ENCODE results near the gene TRDMT1.

The TRDMT1 gene

DNA sequence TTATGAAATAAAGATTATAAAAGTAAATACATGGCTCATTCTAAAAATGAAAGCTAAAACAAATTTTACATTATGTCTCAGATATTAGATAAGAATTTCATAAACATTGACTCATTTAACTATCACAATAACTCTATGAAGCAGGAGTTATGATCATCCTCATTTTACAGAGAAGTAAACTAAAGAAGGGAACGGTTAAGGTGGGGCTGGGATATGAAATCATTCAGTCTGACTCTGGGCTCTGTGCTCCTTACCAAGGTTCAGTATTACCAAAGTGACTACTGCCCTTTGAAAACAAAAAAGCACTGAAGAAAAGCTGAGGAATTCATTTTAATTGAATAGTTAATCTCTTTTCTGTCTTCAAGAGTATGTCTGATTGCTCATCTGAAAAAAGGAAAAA lies 49.8 kb downstream of the TRDMT1 start:
- H3K4me3 ChIP-seq (ENCODE audit: low read depth, low read length): no peak overlapping the region
- TF ChIP-seq, protein P1, sequence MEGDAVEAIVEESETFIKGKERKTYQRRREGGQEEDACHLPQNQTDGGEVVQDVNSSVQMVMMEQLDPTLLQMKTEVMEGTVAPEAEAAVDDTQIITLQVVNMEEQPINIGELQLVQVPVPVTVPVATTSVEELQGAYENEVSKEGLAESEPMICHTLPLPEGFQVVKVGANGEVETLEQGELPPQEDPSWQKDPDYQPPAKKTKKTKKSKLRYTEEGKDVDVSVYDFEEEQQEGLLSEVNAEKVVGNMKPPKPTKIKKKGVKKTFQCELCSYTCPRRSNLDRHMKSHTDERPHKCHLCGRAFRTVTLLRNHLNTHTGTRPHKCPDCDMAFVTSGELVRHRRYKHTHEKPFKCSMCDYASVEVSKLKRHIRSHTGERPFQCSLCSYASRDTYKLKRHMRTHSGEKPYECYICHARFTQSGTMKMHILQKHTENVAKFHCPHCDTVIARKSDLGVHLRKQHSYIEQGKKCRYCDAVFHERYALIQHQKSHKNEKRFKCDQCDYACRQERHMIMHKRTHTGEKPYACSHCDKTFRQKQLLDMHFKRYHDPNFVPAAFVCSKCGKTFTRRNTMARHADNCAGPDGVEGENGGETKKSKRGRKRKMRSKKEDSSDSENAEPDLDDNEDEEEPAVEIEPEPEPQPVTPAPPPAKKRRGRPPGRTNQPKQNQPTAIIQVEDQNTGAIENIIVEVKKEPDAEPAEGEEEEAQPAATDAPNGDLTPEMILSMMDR (IDR thresholded peaks at IDR 0.05; ENCODE audit: borderline replicate concordance, insufficient read depth, low read depth, low read length): no peak

DNA sequence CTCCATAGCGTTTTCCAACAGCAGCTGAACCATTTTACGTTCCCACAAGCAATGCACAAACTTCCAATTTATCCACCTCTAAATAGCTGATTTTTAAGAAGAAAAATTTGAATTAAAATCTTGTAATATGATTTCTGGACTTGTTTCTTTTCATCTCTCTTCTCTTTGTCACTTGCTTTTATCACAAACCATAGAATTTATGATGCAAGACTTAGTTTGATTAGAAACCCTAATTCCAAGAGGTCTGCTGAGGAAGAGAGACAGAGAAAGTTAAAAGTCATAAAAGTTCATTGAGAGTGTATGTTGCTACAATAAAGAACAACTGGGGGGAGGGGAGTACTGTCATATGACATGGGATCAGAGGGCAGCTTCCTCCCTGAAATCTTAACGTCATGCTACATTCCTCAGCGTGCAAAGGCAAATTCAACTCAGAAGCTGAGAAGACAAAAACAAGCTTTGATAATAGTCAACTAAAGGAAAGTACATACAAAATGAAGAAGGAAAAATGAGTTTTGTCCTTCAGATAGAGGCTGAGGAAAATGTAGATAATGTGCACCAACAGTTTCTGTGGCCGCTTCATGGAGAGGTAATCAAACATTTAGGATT lies 53.5 kb downstream of the TRDMT1 start:
- TF ChIP-seq, protein P1 (IDR thresholded peaks at IDR 0.05; ENCODE audit: borderline replicate concordance, insufficient read depth, low read depth, low read length): no peak
- no peak overlapping the region for H3K4me3 ChIP-seq (ENCODE audit: low read depth, low read length)

DNA sequence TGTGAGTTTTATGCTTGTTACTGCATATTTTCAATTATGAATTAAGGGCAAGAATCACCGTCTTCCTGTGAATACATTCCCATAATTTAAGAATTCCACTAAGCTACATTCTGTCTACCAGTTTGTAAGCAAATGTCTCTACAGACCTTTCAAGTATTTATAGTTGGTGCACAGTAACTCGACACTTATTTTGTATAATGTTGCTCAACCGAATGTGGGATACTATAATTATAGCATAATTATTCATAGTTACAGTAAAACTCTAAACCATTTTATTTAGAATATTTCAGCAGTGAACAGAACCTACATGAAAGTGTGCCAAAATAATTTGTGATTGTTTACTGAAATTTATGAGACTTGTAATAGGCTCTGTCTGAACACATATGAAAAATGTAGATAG lies 54.6 kb downstream of the TRDMT1 start:
- TF ChIP-seq, protein P1 (IDR thresholded peaks at IDR 0.05; ENCODE audit: borderline replicate concordance, insufficient read depth, low read depth, low read length): no peak
- no peak overlapping the region for H3K4me3 ChIP-seq (ENCODE audit: low read depth, low read length)

DNA sequence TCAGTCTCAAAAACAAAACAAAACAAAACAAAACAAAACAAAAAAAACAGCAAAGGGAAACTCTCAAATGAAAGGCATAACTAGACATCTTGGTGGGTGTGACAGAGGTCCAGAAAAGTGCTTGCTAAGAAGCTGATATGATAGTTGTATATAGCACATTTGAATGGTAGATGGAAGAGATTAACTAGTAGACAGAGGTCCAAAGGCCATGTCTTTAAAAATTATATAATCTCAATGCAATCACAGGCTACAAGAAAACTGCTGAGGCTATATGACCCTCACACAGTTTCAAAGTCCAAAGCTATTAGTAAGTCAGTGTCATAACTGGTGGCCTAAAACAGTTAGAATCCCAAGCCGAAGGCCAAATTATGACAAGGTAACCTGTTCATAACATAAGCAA lies 56.2 kb downstream of the TRDMT1 start:
- no peak overlapping the region for H3K4me3 ChIP-seq (ENCODE audit: low read depth, low read length)
- TF ChIP-seq, protein P1 (IDR thresholded peaks at IDR 0.05; ENCODE audit: borderline replicate concordance, insufficient read depth, low read depth, low read length): no peak

DNA sequence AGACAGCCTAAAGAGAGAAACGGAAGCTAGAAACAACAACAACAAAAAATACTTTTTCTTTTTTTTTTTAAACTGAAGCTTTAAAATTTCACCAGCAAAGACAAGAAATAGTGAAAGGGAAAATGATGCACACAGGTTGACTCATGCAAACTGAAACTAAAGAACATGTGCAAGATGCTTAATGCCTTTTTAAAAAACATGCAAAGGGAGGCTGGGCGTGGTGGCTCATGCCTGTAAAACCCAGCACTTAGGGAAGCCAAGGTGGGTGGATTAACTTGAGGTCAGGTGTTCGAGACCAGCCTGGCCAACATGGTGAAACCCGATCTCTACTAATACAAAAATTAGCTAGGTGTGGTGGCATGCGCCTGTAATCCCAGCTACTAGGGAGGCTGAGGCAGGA lies 56.7 kb downstream of the TRDMT1 start:
- no peak overlapping the region for H3K4me3 ChIP-seq (ENCODE audit: low read depth, low read length)
- TF ChIP-seq, protein P1 (IDR thresholded peaks at IDR 0.05; ENCODE audit: borderline replicate concordance, insufficient read depth, low read depth, low read length): no peak

DNA sequence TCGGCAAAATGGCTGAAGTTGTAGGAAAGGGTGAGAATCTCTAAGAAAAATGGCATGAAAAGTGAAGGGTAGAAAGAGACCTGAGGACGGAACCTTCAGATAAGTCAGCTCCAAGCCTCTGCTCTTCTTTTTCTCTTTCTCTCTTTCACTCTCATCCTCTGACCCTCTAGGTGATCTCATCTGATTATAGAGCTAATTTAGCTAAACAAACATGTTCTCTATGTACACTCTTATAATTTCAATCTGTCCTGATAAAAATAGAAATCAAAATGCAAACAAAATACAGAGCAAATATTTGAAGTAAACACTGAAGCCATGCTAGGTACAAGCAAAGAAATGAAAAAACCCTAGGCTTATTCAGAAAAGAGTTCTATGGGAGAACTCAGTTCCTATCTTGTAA lies 57.4 kb downstream of the TRDMT1 start:
- TF ChIP-seq, protein P1 (IDR thresholded peaks at IDR 0.05; ENCODE audit: borderline replicate concordance, insufficient read depth, low read depth, low read length): no peak

DNA sequence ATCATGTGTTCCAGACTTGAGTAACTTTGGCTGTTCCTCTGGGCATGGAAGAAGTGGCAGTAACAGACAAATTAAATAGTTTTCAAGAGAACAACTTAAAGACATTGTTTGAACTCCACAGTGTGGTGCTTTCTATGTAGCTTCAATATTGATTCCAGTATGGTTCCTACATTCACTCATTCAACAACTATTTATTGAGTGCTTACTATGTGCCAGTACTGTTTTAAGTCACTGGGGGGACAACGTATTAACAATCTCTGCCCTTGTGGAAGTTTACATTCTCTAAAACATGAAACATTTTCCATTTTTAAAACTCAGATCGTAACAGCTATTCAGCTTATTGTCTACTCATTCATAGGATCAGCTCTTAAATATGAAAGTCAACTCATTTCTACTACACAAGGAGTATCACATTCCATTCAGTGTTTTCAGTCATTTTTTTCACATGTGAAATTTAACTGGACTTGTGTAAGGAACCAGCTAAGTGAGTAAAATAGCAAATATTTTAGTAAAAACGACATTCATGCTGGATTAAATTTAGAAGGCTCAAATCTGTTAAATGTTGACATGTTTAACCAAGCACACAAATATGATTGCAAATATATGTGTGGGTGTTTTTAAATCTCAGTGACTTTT lies 58.3 kb downstream of the TRDMT1 start:
- no peak overlapping the region for H3K4me3 ChIP-seq (ENCODE audit: low read depth, low read length)
- TF ChIP-seq, protein P1 (IDR thresholded peaks at IDR 0.05; ENCODE audit: borderline replicate concordance, insufficient read depth, low read depth, low read length): no peak

More for the DNA sequence above, 57.4 kb downstream of the TRDMT1 start:
- no peak overlapping the region for H3K4me3 ChIP-seq (ENCODE audit: low read depth, low read length)

Data from GM12875 (cell line).